ENCODE measurements around the gene SGIP1. TPM values are rescaled to one million over a fixed set of nuclear protein-coding genes. Genes with fewer than 3 reads are reported as not detected.

The SGIP1 gene
- total RNA-seq, 1 donor from 2014 or later, result 32.8 TPM

- H3K4me1 Mint-ChIP-seq (ENCODE audit: unreplicated experiment), result no peaks in the 10 kb centered on the region
These were observed 27.0 kb upstream of the SGIP1 start for GRCh38 chr1:66506991-66507390.

GRCh38 chr1:66510407-66510806, 23.5 kb upstream of the SGIP1 start:
- Mint-ChIP-seq H3K4me3 (ENCODE audit: unreplicated experiment) (no peak overlapping the region), H3K4me1 (ENCODE audit: unreplicated experiment) (no peaks in the 10 kb centered on the region), H3K9me3 (ENCODE audit: unreplicated experiment) (no peaks in the 10 kb centered on the region), H3K36me3 (ENCODE audit: low read depth, unreplicated experiment) (no peaks in the 10 kb centered on the region), H3K27me3 (ENCODE audit: unreplicated experiment) (no peaks in the 10 kb centered on the region), H3K27ac (ENCODE audit: unreplicated experiment) (no peak overlapping the region)
- TF ChIP-seq CTCF (IDR thresholded peaks at IDR 0.05; ENCODE audit: unreplicated experiment), result no peak
- DNase-seq (ENCODE audit: low spot score), result no peak

More at GRCh38 chr1:66506991-66507390, 27.0 kb upstream of the SGIP1 start:
- H3K27ac Mint-ChIP-seq (ENCODE audit: unreplicated experiment), result no peak overlapping the region
- no peak overlapping the region for H3K4me3 Mint-ChIP-seq (ENCODE audit: unreplicated experiment)
- H3K9me3 Mint-ChIP-seq (ENCODE audit: unreplicated experiment), result no peaks in the 10 kb centered on the region
- no peak for DNase-seq (ENCODE audit: low spot score)
- TF ChIP-seq CTCF (IDR thresholded peaks at IDR 0.05; ENCODE audit: unreplicated experiment), result no peak
- no peaks in the 10 kb centered on the region for H3K27me3 Mint-ChIP-seq (ENCODE audit: unreplicated experiment)
- no peaks in the 10 kb centered on the region for H3K36me3 Mint-ChIP-seq (ENCODE audit: low read depth, unreplicated experiment)

DNA sequence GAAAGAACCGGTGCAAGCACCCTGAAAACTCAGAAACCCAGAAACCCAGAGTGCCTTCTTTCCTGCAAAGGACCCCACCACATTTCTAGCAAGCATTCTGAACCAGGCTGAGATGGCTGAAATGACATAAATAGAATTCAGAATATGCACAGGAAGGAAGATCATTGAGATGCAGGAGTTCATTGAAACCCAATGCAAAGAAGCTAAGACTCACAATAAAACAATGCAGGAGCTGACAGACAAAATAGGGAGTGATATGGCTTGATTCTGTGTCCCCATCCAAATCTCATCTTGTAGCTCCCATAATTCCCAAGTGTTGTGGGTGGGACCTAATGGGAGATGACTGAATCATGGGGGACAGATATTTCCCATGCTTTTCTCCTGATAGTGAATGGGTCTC, 22.8 kb upstream of the SGIP1 start:
- Mint-ChIP-seq H3K9me3 (ENCODE audit: unreplicated experiment) (no peaks in the 10 kb centered on the region), H3K27me3 (ENCODE audit: unreplicated experiment) (no peaks in the 10 kb centered on the region), H3K27ac (ENCODE audit: unreplicated experiment) (no peak overlapping the region), H3K4me1 (ENCODE audit: unreplicated experiment) (no peaks in the 10 kb centered on the region), H3K4me3 (ENCODE audit: unreplicated experiment) (no peak overlapping the region), H3K36me3 (ENCODE audit: low read depth, unreplicated experiment) (no peaks in the 10 kb centered on the region)
- no peak for TF ChIP-seq CTCF (IDR thresholded peaks at IDR 0.05; ENCODE audit: unreplicated experiment)
- DNase-seq (ENCODE audit: low spot score), result no peak

DNA sequence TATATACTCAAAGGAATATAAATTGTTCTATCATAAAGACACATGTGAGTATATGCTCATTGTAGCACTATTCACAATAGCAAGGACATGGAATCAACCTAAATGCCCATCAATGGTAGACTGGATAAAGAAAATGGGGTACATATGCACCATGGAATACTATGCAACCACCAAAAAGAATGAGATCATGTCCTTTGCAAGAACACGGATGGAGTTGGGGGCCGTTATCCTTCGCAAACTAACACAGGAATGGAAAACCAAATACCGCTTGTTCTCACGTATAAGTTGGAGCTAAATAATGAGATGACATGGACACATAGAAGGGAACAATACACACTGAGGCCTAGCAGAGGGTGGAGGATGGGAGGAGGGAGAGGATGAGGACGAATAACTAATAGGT, 16.0 kb upstream of the SGIP1 start:
- Mint-ChIP-seq H3K36me3 (ENCODE audit: low read depth, unreplicated experiment) (no peaks in the 10 kb centered on the region), H3K27me3 (ENCODE audit: unreplicated experiment) (no peaks in the 10 kb centered on the region), H3K4me3 (ENCODE audit: unreplicated experiment) (no peak overlapping the region), H3K4me1 (ENCODE audit: unreplicated experiment) (no peaks in the 10 kb centered on the region), H3K9me3 (ENCODE audit: unreplicated experiment) (no peaks in the 10 kb centered on the region), H3K27ac (ENCODE audit: unreplicated experiment) (no peak overlapping the region)
- DNase-seq (ENCODE audit: low spot score), result no peak
- no peak for TF ChIP-seq CTCF (IDR thresholded peaks at IDR 0.05; ENCODE audit: unreplicated experiment)

- no peak for TF ChIP-seq CTCF (IDR thresholded peaks at IDR 0.05; ENCODE audit: unreplicated experiment)
- H3K9me3 Mint-ChIP-seq (ENCODE audit: unreplicated experiment), result no peaks in the 10 kb centered on the region
- H3K4me3 Mint-ChIP-seq (ENCODE audit: unreplicated experiment), result no peak overlapping the region
- H3K27me3 Mint-ChIP-seq (ENCODE audit: unreplicated experiment), result no peaks in the 10 kb centered on the region
- DNase-seq (ENCODE audit: low spot score), result no peak
- no peak overlapping the region for H3K27ac Mint-ChIP-seq (ENCODE audit: unreplicated experiment)
- no peaks in the 10 kb centered on the region for H3K36me3 Mint-ChIP-seq (ENCODE audit: low read depth, unreplicated experiment)
- no peaks in the 10 kb centered on the region for H3K4me1 Mint-ChIP-seq (ENCODE audit: unreplicated experiment)
These were observed 15.3 kb upstream of the SGIP1 start for GRCh38 chr1:66518654-66519053.

Measured in endothelial cell (in vitro differentiated cells).